Heart left ventricle (tissue), 16 donors: ENCODE results near the gene SULF2. TPM values are rescaled to one million over a fixed set of nuclear protein-coding genes. Genes with fewer than 3 reads are reported as not detected.

Experiments
- ATAC-seq, 4 donors: fragments of 200-7000 bp; cut with Tn5 transposase; one replicate each; pipeline ENCODE4 v1.9.1; 2020 to 2022; ENCODE audit warnings: moderate library complexity in 4 of 4, mild to moderate bottlenecking in 3 of 4, moderate number of reproducible peaks in 1 of 4
- DNase-seq, 5 donors: peaks; one replicate each; pipeline ENCODE4 v3.0.0-alpha.2; 2020
- H3K27ac ChIP-seq, 12 donors: fragments of 200-600 bp; sonication (generic) in 4 of 12; one replicate each; pipeline versions ENCODE4 v1.5.0 to v1.8.0; 2016 to 2022; ENCODE audit warnings: mild to moderate bottlenecking in 2 of 12
- H3K27me3 ChIP-seq, 9 donors: fragments of 200-600 bp; sonication (generic) in 2 of 9; one replicate each; pipeline versions ENCODE4 v1.5.1 to v1.8.0; 2016 to 2022; ENCODE audit warnings: mild to moderate bottlenecking in 3 of 9
- H3K36me3 ChIP-seq, 9 donors: fragments of 200-600 bp; sonication (generic) in 2 of 9; one replicate each; pipeline versions ENCODE4 v1.5.0 to v1.8.0; 2018 to 2022; ENCODE audit warnings: mild to moderate bottlenecking in 2 of 9
- H3K4me1 ChIP-seq, 12 donors: fragments of 200-600 bp; sonication (generic) in 4 of 12; one replicate each; pipeline versions ENCODE4 v1.5.0 to v1.8.0; 2016 to 2022; ENCODE audit warnings: mild to moderate bottlenecking in 3 of 12
- H3K4me3 ChIP-seq, 12 donors: fragments of 200-600 bp; sonication (generic) in 4 of 12; one replicate each; pipeline versions ENCODE4 v1.5.0 to v1.8.0; 2017 to 2022; ENCODE audit warnings: mild to moderate bottlenecking in 9 of 12, moderate library complexity in 4 of 12
- H3K9me3 ChIP-seq, 12 donors: fragments of 200-600 bp; sonication (generic) in 4 of 12; one replicate each; pipeline versions ENCODE4 v1.5.0 to v1.8.0; 2016 to 2022; ENCODE audit warnings: mild to moderate bottlenecking in 1 of 12
- POLR2A ChIP-seq, 2 donors: fragments of 450-650 bp; IDR thresholded peaks; one replicate each; pipeline ENCODE4 v1.6.1; 2017; ENCODE audit warnings: antibody characterized with exemption in 2 of 2, mild to moderate bottlenecking in 2 of 2, moderate library complexity in 2 of 2
- WGBS, 4 donors: extraction: QIAGEN DNeasy Blood & Tissue Kit in 2 of 4; methylation state at CpG; one replicate each; pipeline versions ENCODE4 v1.1.5 to v1.1.7; 2013 to 2018; 5-methylcytosine and 5-hydroxymethylcytosine counted together
- intact Hi-C, 10 donors: fragments of 100-400 bp; cut with DNase I; formaldehyde crosslinking; loops; one replicate each; pipeline versions ENCODE4 v1.11.1 to v1.14.2; 2022
- polyA plus RNA-seq, 2 donors: library from polyadenylated mRNA; stranded (reverse); fragments of 200-250 nt; gene quantifications; one replicate each; pipeline ENCODE4 v1.2.3, GENCODE V29; 2013
- total RNA-seq, 9 donors: library from RNA; depleted of rRNA in 2 of 9; stranded (reverse); fragments of >200 nt in 2 of 9; fragmentation: NEBNext Ultra II Directional in 3 of 9; extraction: Animal tissue kit (Norgen Biotek cat#: 25700) in 3 of 9; gene quantifications; one replicate each; pipeline versions ENCODE4 v1.1.0 to v1.2.4, GENCODE V29; 2016 to 2023
- TF ChIP-seq, protein P1 (sequence below), 12 donors: fragments of 200-600 bp; sonication (generic) in 4 of 12; IDR thresholded peaks; one replicate each; pipeline versions ENCODE4 v1.5.0 to v1.8.0; 2018 to 2022; ENCODE audit warnings: antibody characterized with exemption in 12 of 12, mild to moderate bottlenecking in 5 of 12
- donor health status: ischemic (EF 13 %, LVEDD 7.1; RV severe dilation, severe dysfunction).
- donor health status: healthy with polysubstance abuse.
- donor health status: DM: no; HTN: yes; CAD: no.
- donor health status: DM: no; HTN: no; CAD: no.
- donor health status: ischemic (EF 25% LVEDD 6.9; RV normal size, moderate dysfunction).
- donor health status: ischemic (EF 25% LVEDD 5.7; RV mildly dilated, moderate dysfunction).
- donor health status: healthy.
- donor health status: DM: yes; HTN: yes; CAD: no.
- donor health status: ischemic (EF 35%, LVEDD 5.7; RV mildly dilated, moderate dysfunction).
- donor health status: nonischemic (EF 11% LVEDD 7.7; RV severe dilation, severe dysfunction).
- donor health status: DM: yes; HTN: yes; CAD: no.
- donor health status: PGD.
- donor health status: ischemic (EF 29% LVEDD 5.4; RV normal size, mild dysfunction).
- donor health status: nonischemic (EF 23%, LVEDD 6.1; RV moderate dilation, normal function).

The SULF2 gene
- total and polyA plus RNA-seq, 11 donors: 16.7 to 51.5 (median 28.5) TPM

DNA sequence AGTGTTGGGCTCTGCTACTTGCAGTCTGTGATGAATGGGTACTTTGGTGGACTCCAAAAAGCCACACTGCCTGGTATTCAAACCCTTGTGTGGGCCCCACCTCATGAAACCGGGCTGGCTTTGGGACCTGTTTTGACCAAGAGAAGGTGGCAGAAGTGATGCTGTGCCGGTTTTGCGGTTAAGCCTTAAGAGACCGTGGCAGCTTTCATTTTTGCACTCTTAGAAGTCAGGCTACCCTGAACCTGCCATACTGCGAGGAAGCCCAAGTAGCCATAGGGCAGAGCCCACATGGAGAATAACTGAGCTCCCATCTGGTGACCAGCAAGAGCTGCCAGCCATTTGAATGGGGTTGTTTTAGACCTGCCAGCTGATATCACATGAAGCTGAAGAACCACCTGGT is 10.2 kb downstream of the SULF2 start:
- Histone ChIP-seq H3K27me3 (no peaks in the 10 kb centered on the region), H3K9me3 (peaks cover 0 to 14% (median 0%) of the 10 kb centered on the region in 12 donors), H3K27ac (peak overlapping the region in 6 of 12 donors; percentile 45 to 75 (median 65)), H3K36me3 (peaks cover 0 to 9% (median 0%) of the 10 kb centered on the region in 9 donors), H3K4me1 (peaks cover 0 to 55% (median 16%) of the 10 kb centered on the region in 12 donors), H3K4me3 (no peak overlapping the region)
- intact Hi-C loops: loop anchor here in 1 of 10 donors (5.0 kb wide), 1 partner anchor 33 kb away; no protein-coding TSS in a partner anchor
- 96 to 97% (median 96%) methylated on average over 5 of the region's 5 CpGs for WGBS, 4 donors
- DNase-seq: no peak
- no peak for ATAC-seq
- TF ChIP-seq POLR2A (IDR thresholded peaks at IDR 0.05): no peak
- TF ChIP-seq, protein P1, sequence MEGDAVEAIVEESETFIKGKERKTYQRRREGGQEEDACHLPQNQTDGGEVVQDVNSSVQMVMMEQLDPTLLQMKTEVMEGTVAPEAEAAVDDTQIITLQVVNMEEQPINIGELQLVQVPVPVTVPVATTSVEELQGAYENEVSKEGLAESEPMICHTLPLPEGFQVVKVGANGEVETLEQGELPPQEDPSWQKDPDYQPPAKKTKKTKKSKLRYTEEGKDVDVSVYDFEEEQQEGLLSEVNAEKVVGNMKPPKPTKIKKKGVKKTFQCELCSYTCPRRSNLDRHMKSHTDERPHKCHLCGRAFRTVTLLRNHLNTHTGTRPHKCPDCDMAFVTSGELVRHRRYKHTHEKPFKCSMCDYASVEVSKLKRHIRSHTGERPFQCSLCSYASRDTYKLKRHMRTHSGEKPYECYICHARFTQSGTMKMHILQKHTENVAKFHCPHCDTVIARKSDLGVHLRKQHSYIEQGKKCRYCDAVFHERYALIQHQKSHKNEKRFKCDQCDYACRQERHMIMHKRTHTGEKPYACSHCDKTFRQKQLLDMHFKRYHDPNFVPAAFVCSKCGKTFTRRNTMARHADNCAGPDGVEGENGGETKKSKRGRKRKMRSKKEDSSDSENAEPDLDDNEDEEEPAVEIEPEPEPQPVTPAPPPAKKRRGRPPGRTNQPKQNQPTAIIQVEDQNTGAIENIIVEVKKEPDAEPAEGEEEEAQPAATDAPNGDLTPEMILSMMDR (IDR thresholded peaks at IDR 0.05): no peak

- peaks cover 0 to 14% (median 0%) of the 10 kb centered on the region in 12 donors for H3K9me3 ChIP-seq
- 35 to 44% (median 38%) methylated on average over 14 of the region's 14 CpGs for WGBS, 4 donors
- peak in 2 of 5 donors; percentile 30 to 41 for DNase-seq
- TF ChIP-seq, protein P1 (IDR thresholded peaks at IDR 0.05): no peak
- TF ChIP-seq POLR2A (IDR thresholded peaks at IDR 0.05): no peak
- peak overlapping the region; percentile 11 to 75 (median 55) for H3K27ac ChIP-seq
- peak; percentile 24 to 63 (median 47) for ATAC-seq
- H3K27me3 ChIP-seq: no peaks in the 10 kb centered on the region
- intact Hi-C loops: loop anchor here in 4 of 10 donors (5.0 kb wide), 3 partner anchors 37 to 87 kb away; no protein-coding TSS in a partner anchor
- H3K4me3 ChIP-seq: peak overlapping the region in 3 of 12 donors; percentile 1 to 25 (median 5)
- peaks cover 0 to 60% (median 16%) of the 10 kb centered on the region in 12 donors for H3K4me1 ChIP-seq
- H3K36me3 ChIP-seq: peaks cover 0 to 9% (median 0%) of the 10 kb centered on the region in 9 donors
Observed at GRCh38 chr20:47774131-47774777, 11.0 kb downstream of the SULF2 start.

GRCh38 chr20:47773371-47773786 is 11.9 kb downstream of the SULF2 start:
- TF ChIP-seq, protein P1 (IDR thresholded peaks at IDR 0.05): no peak
- no peak for TF ChIP-seq POLR2A (IDR thresholded peaks at IDR 0.05)
- peaks cover 0 to 9% (median 0%) of the 10 kb centered on the region in 9 donors for H3K36me3 ChIP-seq
- H3K4me3 ChIP-seq: no peak overlapping the region
- whole genome bisulfite sequencing, 4 donors: 66 to 77% (median 73%) methylated on average over 8 of the region's 8 CpGs
- ATAC-seq (peak; percentile 69 to 80 (median 76)), DNase-seq (peak in 4 of 5 donors; percentile 28 to 75 (median 52))
- intact Hi-C loops: loop anchor here in 4 of 10 donors (5.0 kb wide), 3 partner anchors 36 to 86 kb away; no protein-coding TSS in a partner anchor
- H3K9me3 ChIP-seq: peaks cover 0 to 14% (median 0%) of the 10 kb centered on the region in 12 donors
- no peaks in the 10 kb centered on the region for H3K27me3 ChIP-seq
- peak overlapping the region; percentile 11 to 75 (median 55) for H3K27ac ChIP-seq
- H3K4me1 ChIP-seq: peaks cover 0 to 56% (median 16%) of the 10 kb centered on the region in 12 donors

- Histone ChIP-seq H3K36me3 (peaks cover 0 to 9% (median 0%) of the 10 kb centered on the region in 9 donors), H3K9me3 (peaks cover 0 to 11% (median 0%) of the 10 kb centered on the region in 12 donors), H3K27me3 (no peaks in the 10 kb centered on the region), H3K4me3 (no peak overlapping the region), H3K4me1 (peaks cover 0 to 60% (median 16%) of the 10 kb centered on the region in 12 donors), H3K27ac (peak overlapping the region in 2 of 12 donors; percentile 32 to 34)
- intact Hi-C loops: loop anchor here in 4 of 10 donors (5.0 kb wide), 3 partner anchors 34 to 84 kb away; no protein-coding TSS in a partner anchor
- 71 to 81% (median 77%) methylated on average over 7 to 12 of the region's 12 CpGs for WGBS, 4 donors
- ATAC-seq: peak in 2 of 4 donors; percentile 14 to 21
- TF ChIP-seq POLR2A (IDR thresholded peaks at IDR 0.05): no peak
- TF ChIP-seq, protein P1 (IDR thresholded peaks at IDR 0.05): no peak
- peak in 2 of 5 donors; percentile 50 to 72 for DNase-seq
Observed at GRCh38 chr20:47770935-47771334, 14.3 kb downstream of the SULF2 start.
